ENCODE data around the gene CABLES1. TPM values are rescaled to one million over a fixed set of nuclear protein-coding genes. Genes with fewer than 3 reads are reported as not detected.

Gene CABLES1
- total RNA-seq, 4 donors from 2014 or later = 6.6 to 28.5 (median 19.5) TPM

GRCh38 chr18:23146861-23147469 lies 11.7 kb downstream of the CABLES1 start:
- Histone ChIP-seq H3K27me3 (no peaks in the 10 kb centered on the region), H3K36me3 (no peaks in the 10 kb centered on the region), H3K9me3 (no peaks in the 10 kb centered on the region), H3K4me3 (no peak overlapping the region), H3K4me1 (peaks cover 0 to 18% (median 0%) of the 10 kb centered on the region in 4 donors), H3K27ac (no peak overlapping the region)
- TF ChIP-seq POLR2A (IDR thresholded peaks at IDR 0.05) (no peak), CTCF (IDR thresholded peaks at IDR 0.05) (no peak)
- DNase-seq = no peak

GRCh38 chr18:23148382-23148781 lies 13.1 kb downstream of the CABLES1 start:
- DNase-seq = no peak
- no peak for TF ChIP-seq POLR2A (IDR thresholded peaks at IDR 0.05)
- TF ChIP-seq CTCF (IDR thresholded peaks at IDR 0.05) = no peak
- peaks cover 0 to 6% (median 0%) of the 10 kb centered on the region in 4 donors for H3K4me1 ChIP-seq

GRCh38 chr18:23149570-23149969 lies 14.3 kb downstream of the CABLES1 start:
- Histone ChIP-seq H3K4me3 (no peak overlapping the region), H3K27me3 (no peaks in the 10 kb centered on the region), H3K9me3 (no peaks in the 10 kb centered on the region), H3K4me1 (no peaks in the 10 kb centered on the region), H3K27ac (no peak overlapping the region), H3K36me3 (no peaks in the 10 kb centered on the region)
- no peak for DNase-seq
- TF ChIP-seq POLR2A (IDR thresholded peaks at IDR 0.05) (no peak), CTCF (IDR thresholded peaks at IDR 0.05) (no peak)

More at GRCh38 chr18:23148382-23148781, 13.1 kb downstream of the CABLES1 start:
- no peaks in the 10 kb centered on the region for H3K27me3 ChIP-seq
- H3K9me3 ChIP-seq = no peaks in the 10 kb centered on the region
- H3K27ac ChIP-seq = no peak overlapping the region
- H3K36me3 ChIP-seq = no peaks in the 10 kb centered on the region
- H3K4me3 ChIP-seq = no peak overlapping the region

GRCh38 chr18:23151414-23152099 lies 16.3 kb downstream of the CABLES1 start:
- TF ChIP-seq POLR2A (IDR thresholded peaks at IDR 0.05) (no peak), CTCF (IDR thresholded peaks at IDR 0.05) (no peak)
- no peak for DNase-seq
- H3K36me3 ChIP-seq = no peaks in the 10 kb centered on the region
- H3K4me1 ChIP-seq = no peaks in the 10 kb centered on the region
- no peaks in the 10 kb centered on the region for H3K27me3 ChIP-seq
- H3K9me3 ChIP-seq = no peaks in the 10 kb centered on the region
- H3K4me3 ChIP-seq = no peak overlapping the region
- no peak overlapping the region for H3K27ac ChIP-seq

GRCh38 chr18:23154030-23154429 lies 18.7 kb downstream of the CABLES1 start:
- no peak overlapping the region for H3K4me3 ChIP-seq
- no peaks in the 10 kb centered on the region for H3K36me3 ChIP-seq
- no peaks in the 10 kb centered on the region for H3K4me1 ChIP-seq
- no peaks in the 10 kb centered on the region for H3K9me3 ChIP-seq
- no peak overlapping the region for H3K27ac ChIP-seq
- DNase-seq = no peak
- TF ChIP-seq POLR2A (IDR thresholded peaks at IDR 0.05) = no peak
- no peak for TF ChIP-seq CTCF (IDR thresholded peaks at IDR 0.05)
- no peaks in the 10 kb centered on the region for H3K27me3 ChIP-seq

All from Peyer's patch (tissue), 4 donors.